MM.1S (cell line): Measurements from ENCODE around the gene NFYA.

Experiments
- CTCF ChIP-seq: fragments of 300-600 bp; sonication (generic); IDR thresholded peaks from 2 replicates; pipeline ENCODE4 v1.5.1; 2016; ENCODE audit warnings: antibody characterized with exemption, low read length, mixed read lengths
- EZH2 ChIP-seq: fragments of 300-600 bp; sonication (generic); optimal IDR thresholded peaks from 2 replicates; pipeline ENCODE3; 2017; ENCODE audit warnings: low read depth, mild to moderate bottlenecking, antibody characterized with exemption, low read length, mixed read lengths

DNA sequence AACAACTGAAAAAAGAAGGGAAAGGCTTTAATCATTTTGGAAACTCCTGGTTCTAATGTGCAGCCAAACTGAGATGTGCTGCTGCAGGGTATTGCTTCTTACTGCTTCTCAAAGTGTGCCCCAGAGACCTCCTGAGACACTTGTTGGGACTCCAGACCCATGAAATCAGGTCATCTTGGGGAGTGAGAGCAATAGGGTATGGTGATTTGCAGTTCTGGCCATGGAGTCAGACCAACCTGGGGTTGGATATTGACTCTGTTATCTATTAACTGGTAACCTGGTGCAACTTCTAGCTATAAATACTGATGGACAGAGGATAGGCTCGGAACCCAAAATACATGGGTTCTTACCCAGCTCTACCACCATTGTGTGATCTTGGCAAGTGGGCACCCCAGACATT lies 26.7 kb upstream of the NFYA start:
- TF ChIP-seq CTCF (no peak), EZH2 (no peak)
